ENCODE measurements around the gene CPN1. TPM values are rescaled to one million over a fixed set of nuclear protein-coding genes. Genes with fewer than 3 reads are reported as not detected.

CPN1 gene
- total and polyA plus RNA-seq, 10 of the 15 experiments (the other 5 are each of a cell fraction or from before 2014, with no cell fraction given) = 0.03 to 0.10 TPM; not detected in 8

GRCh38 chr10:100075426-100076220 lies 6.0 kb downstream of the CPN1 start:
- DNase-seq (ENCODE audit: low read depth, low spot score) (no peak), FAIRE-seq (no peak), ATAC-seq (no peak)
- WGBS (ENCODE audit: insufficient coverage, insufficient replicate concordance, low lambda C conversion rate, missing lambda C conversion rate) = 92% methylated on average over 18 of the region's 18 CpGs
- H3K9ac ChIP-seq (ENCODE audit: control insufficient read depth, insufficient read depth, low read length) = no peak overlapping the region
- intact Hi-C loops (cut with micrococcal nuclease; ENCODE audit: unreplicated experiment) (no loop called here), in situ Hi-C loops (cut with MboI) (no loop called here)
- BruUV-seq (replicated peaks) = no TSS peak
- no peaks in the 10 kb centered on the region for H3K9me3 ChIP-seq (replicated peaks; ENCODE audit: control insufficient read depth, insufficient read depth, low read length)
- H3K4me1 ChIP-seq (ENCODE audit: control insufficient read depth, insufficient read depth, low read length) = peaks cover 9% of the 10 kb centered on the region
- ChIA-PET POLR2A (no interaction called here), SMC1A (ENCODE audit: uncharacterized antibody, unreplicated experiment) (interaction anchor here (1.3 kb wide), 1 partner anchor 15 kb away, joined by 4 read pairs; no protein-coding TSS in a partner anchor), RAD21 (ENCODE audit: unreplicated experiment) (no interaction called here), CTCF (interaction anchor here (0.5 to 1.4 kb wide), 2 partner anchors 30 to 450 kb away, joined by 3 to 4 read pairs; no protein-coding TSS in a partner anchor)
- H3K27ac ChIP-seq (ENCODE audit: control insufficient read depth, insufficient read depth) = no peak overlapping the region
- TF ChIP-seq MTA2 (IDR thresholded peaks at IDR 0.05; ENCODE audit: low read depth) (no peak), RELB (IDR thresholded peaks at IDR 0.05; ENCODE audit: low read depth) (no peak), GATAD2B (conservative IDR thresholded peaks at IDR 0.05; ENCODE audit: low read depth) (no peak), ESRRA (IDR thresholded peaks at IDR 0.05; ENCODE audit: low read length) (no peak)
- no peak overlapping the region for H2AFZ ChIP-seq (ENCODE audit: control insufficient read depth, low read depth, low read length)
- H3K79me2 ChIP-seq (ENCODE audit: control insufficient read depth, insufficient read depth, low read length) = no peaks in the 10 kb centered on the region
- H3K4me3 ChIP-seq = no peak overlapping the region
- H4K20me1 ChIP-seq (ENCODE audit: control insufficient read depth, insufficient read depth) = no peaks in the 10 kb centered on the region
- H3K4me2 ChIP-seq (ENCODE audit: control insufficient read depth, insufficient read depth) = no peak overlapping the region
- no peaks in the 10 kb centered on the region for H3K36me3 ChIP-seq (ENCODE audit: control insufficient read depth in 2 of 2, insufficient read depth in 2 of 2, low read length in 1 of 2)
- no peaks in the 10 kb centered on the region for H3K27me3 ChIP-seq (replicated peaks in 1 of 2; ENCODE audit: control insufficient read depth in 2 of 2, insufficient read depth in 2 of 2, low read length in 1 of 2)

- no peak for FAIRE-seq
- in situ Hi-C loops (cut with MboI) = no loop called here
- Histone ChIP-seq H3K9ac (ENCODE audit: control insufficient read depth, insufficient read depth, low read length) (no peak overlapping the region), H3K9me3 (replicated peaks; ENCODE audit: control insufficient read depth, insufficient read depth, low read length) (no peaks in the 10 kb centered on the region), H2AFZ (ENCODE audit: control insufficient read depth, low read depth, low read length) (no peak overlapping the region), H3K79me2 (ENCODE audit: control insufficient read depth, insufficient read depth, low read length) (no peaks in the 10 kb centered on the region), H3K27ac (ENCODE audit: control insufficient read depth, insufficient read depth) (no peak overlapping the region), H3K4me1 (ENCODE audit: control insufficient read depth, insufficient read depth, low read length) (peaks cover 9% of the 10 kb centered on the region), H3K27me3 (replicated peaks in 1 of 2; ENCODE audit: control insufficient read depth in 2 of 2, insufficient read depth in 2 of 2, low read length in 1 of 2) (no peaks in the 10 kb centered on the region), H4K20me1 (ENCODE audit: control insufficient read depth, insufficient read depth) (no peaks in the 10 kb centered on the region), H3K4me3 (no peak overlapping the region), H3K36me3 (ENCODE audit: control insufficient read depth in 2 of 2, insufficient read depth in 2 of 2, low read length in 1 of 2) (no peaks in the 10 kb centered on the region), H3K4me2 (ENCODE audit: control insufficient read depth, insufficient read depth) (no peak overlapping the region)
- no peak for TF ChIP-seq BACH1 (IDR thresholded peaks at IDR 0.05; ENCODE audit: borderline replicate concordance)
- TF ChIP-seq TCF7 (IDR thresholded peaks at IDR 0.05; ENCODE audit: borderline replicate concordance) = no peak
- TF ChIP-seq RCOR1 (conservative IDR thresholded peaks at IDR 0.05; ENCODE audit: low read depth, low read length) = no peak
- TF ChIP-seq ELK1 (IDR thresholded peaks at IDR 0.05; ENCODE audit: low read depth, low read length) = no peak
- no peak for TF ChIP-seq MEF2B (IDR thresholded peaks at IDR 0.05; ENCODE audit: partially characterized antibody, poor library complexity, severe bottlenecking)
- no peak for TF ChIP-seq NKRF (conservative IDR thresholded peaks at IDR 0.05)
- no TSS peak for BruUV-seq (replicated peaks)
- no peak for ATAC-seq
- intact Hi-C loops (cut with micrococcal nuclease; ENCODE audit: unreplicated experiment) = no loop called here
- CTCF ChIA-PET = interaction anchor here (1.2 kb wide), 1 partner anchor 14 kb away, joined by 4 read pairs; no protein-coding TSS in a partner anchor
- RAD21 ChIA-PET (ENCODE audit: unreplicated experiment) = no interaction called here
- SMC1A ChIA-PET (ENCODE audit: uncharacterized antibody, unreplicated experiment) = no interaction called here
- POLR2A ChIA-PET = no interaction called here
- no peak for DNase-seq (ENCODE audit: low read depth, low spot score)
Observed at GRCh38 chr10:100072514-100072913, 9.2 kb downstream of the CPN1 start.

Measured in GM12878 (cell line).